ENCODE measurements around the gene SH2D2A. TPM values are rescaled to one million over a fixed set of nuclear protein-coding genes. Genes with fewer than 3 reads are reported as not detected.

The SH2D2A gene
- polyA plus RNA-seq, 1 of the 3 experiments (the other 2 are of a cell fraction), result not detected

- Histone ChIP-seq H3K4me2 (peak overlapping the region; percentile 91), H3K27me3 (ENCODE audit: insufficient read depth) (peaks cover 39% of the 10 kb centered on the region), H4K20me1 (ENCODE audit: insufficient read depth) (no peaks in the 10 kb centered on the region), H3K27ac (ENCODE audit: low read depth in 2 of 2, low read length in 1 of 2) (peak overlapping the region in 1 of 2 experiments; percentile 97; a peak in 2 of 4 replicates), H3K9me2 (no peaks in the 10 kb centered on the region), H3K9me3 (no peaks in the 10 kb centered on the region), H3F3A (replicated peaks; ENCODE audit: insufficient read depth) (peaks cover 4% of the 10 kb centered on the region), H3K9ac (no peak overlapping the region), H3K79me2 (ENCODE audit: insufficient read depth) (no peaks in the 10 kb centered on the region), H2AFZ (ENCODE audit: low read depth) (no peak overlapping the region), H3K4me3 (ENCODE audit: low read depth in 2 of 2, low read length in 1 of 2) (peak overlapping the region; percentile 54 to 64), H3K4me1 (ENCODE audit: control insufficient read depth in 1 of 2, insufficient read depth in 2 of 2, low read depth in 1 of 2, low read length in 1 of 2) (peaks cover 3 to 74% of the 10 kb centered on the region in 2 experiments; a peak in 2 of 4 replicates), H3K36me3 (replicated peaks in 1 of 2; ENCODE audit: control insufficient read depth in 1 of 2, insufficient read depth in 2 of 2, low read length in 1 of 2) (no peaks in the 10 kb centered on the region)
- ChIA-PET CTCF (interaction anchor here (0.6 to 22.1 kb wide), 53 partner anchors 10 to 718 kb away, joined by 3 to 566 read pairs (median 6); partner anchors contain the start of genes CRABP2, HDGF, ISG20L2 and LRRC71), POLR2A (interaction anchor here (0.6 to 6.4 kb wide), 18 partner anchors 14 to 133 kb away, joined by 3 to 97 read pairs (median 5); partner anchors contain the start of genes HDGF, ISG20L2, METTL25B and MRPL24)
- 49% methylated on average over 19 of the region's 33 CpGs for WGBS (ENCODE audit: low lambda C conversion rate)
- TF ChIP-seq GATA2 (CRISPR knock-in tag; IDR thresholded peaks at IDR 0.05) (0 out of 2 replicates have a peak, but pooled peaks have one; percentile 5), MXI1 (IDR thresholded peaks at IDR 0.05; ENCODE audit: low read depth, low read length) (no peak)
- peak; percentile 61 for DNase-seq
Measured at GRCh38 chr1:156859523-156860112, 43.0 kb upstream of the SH2D2A start.

DNA sequence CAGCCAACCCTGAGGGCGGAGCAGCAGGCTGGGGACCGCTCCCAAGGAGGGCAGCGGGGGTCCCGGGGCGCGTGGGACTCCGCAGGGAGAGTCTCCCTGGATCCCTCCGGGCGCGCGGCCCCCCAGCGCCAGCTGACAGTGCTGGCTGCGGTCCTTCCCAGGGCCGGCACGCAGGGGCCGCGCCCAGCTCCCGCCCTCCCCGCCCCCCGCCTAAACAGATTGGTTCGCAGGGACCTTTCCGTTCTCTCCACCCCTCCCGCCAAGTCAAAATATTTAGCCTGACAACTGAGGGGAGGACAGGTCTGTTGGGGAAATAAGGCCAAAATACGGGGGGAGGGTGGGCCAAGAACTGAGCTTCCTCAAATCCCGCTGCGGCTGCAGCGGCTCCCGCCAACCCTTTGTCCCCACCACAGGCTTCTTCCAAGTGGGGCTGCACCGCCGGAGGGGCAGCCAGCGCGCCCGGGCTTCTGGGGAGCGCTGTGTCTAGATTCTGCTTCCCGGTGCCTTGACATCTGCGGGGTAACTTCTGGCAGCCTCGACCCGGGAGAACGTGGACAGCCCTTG is 42.4 kb upstream of the SH2D2A start, which contains the start of gene INSRR:
TSS of gene INSRR (minus strand) at position 159 of the 564 bp plus-strand sequence. CDS start 496 bp downstream, outside the sequence.
- DNase-seq, result peak; percentile 73
- Histone ChIP-seq H2AFZ (ENCODE audit: low read depth) (no peak within 1 kb of the TSS), H3K27me3 (ENCODE audit: insufficient read depth) (peaks cover 39% of the 10 kb centered on the region)

More for the DNA sequence above, 42.4 kb upstream of the SH2D2A start, which contains the start of gene INSRR:
- Histone ChIP-seq H3K9ac (no peak within 1 kb of the TSS), H3K27ac (ENCODE audit: low read depth in 2 of 2, low read length in 1 of 2) (peak within 1 kb of the TSS in 1 of 2 experiments; percentile 97; a peak in 2 of 4 replicates), H3K9me3 (no peaks in the 10 kb centered on the region), H4K20me1 (ENCODE audit: insufficient read depth) (no peaks in the 10 kb centered on the region), H3K79me2 (ENCODE audit: insufficient read depth) (no peaks in the 10 kb centered on the region), H3F3A (replicated peaks; ENCODE audit: insufficient read depth) (peaks cover 4% of the 10 kb centered on the region), H3K4me2 (peak within 1 kb of the TSS; percentile 91), H3K4me1 (ENCODE audit: control insufficient read depth in 1 of 2, insufficient read depth in 2 of 2, low read depth in 1 of 2, low read length in 1 of 2) (peaks cover 3 to 75% of the 10 kb centered on the region in 2 experiments; a peak in 2 of 4 replicates), H3K36me3 (replicated peaks in 1 of 2; ENCODE audit: control insufficient read depth in 1 of 2, insufficient read depth in 2 of 2, low read length in 1 of 2) (no peaks in the 10 kb centered on the region), H3K4me3 (ENCODE audit: low read depth in 2 of 2, low read length in 1 of 2) (peak within 1 kb of the TSS; percentile 54 to 64), H3K9me2 (no peaks in the 10 kb centered on the region)
- ChIA-PET CTCF (interaction anchor here (0.9 to 22.1 kb wide), 34 partner anchors 9 to 232 kb away, joined by 3 to 566 read pairs (median 10); partner anchors contain the start of genes CRABP2, HDGF, ISG20L2 and LRRC71), POLR2A (interaction anchor here (1.0 to 6.4 kb wide), 11 partner anchors 18 to 133 kb away, joined by 3 to 97 read pairs (median 7); partner anchors contain the start of gene MRPL24)
- TF ChIP-seq ZBTB33 (IDR thresholded peaks at IDR 0.05; ENCODE audit: borderline replicate concordance, low read depth) (no peak), ELF1 (IDR thresholded peaks at IDR 0.05) (no peak), FOXM1 (IDR thresholded peaks at IDR 0.05; ENCODE audit: low read depth) (no peak), TEAD4 (IDR thresholded peaks at IDR 0.05; ENCODE audit: borderline replicate concordance, insufficient read depth) (no peak), REST (IDR thresholded peaks at IDR 0.05; ENCODE audit: low read depth, low read length) (no peak), SMC3 (IDR thresholded peaks at IDR 0.05; ENCODE audit: low read depth, low read length) (no peak)
- WGBS (ENCODE audit: low lambda C conversion rate), result 43% methylated on average over 6 of the region's 39 CpGs
